GM23248 (cell line): ENCODE data around the gene FILIP1L.

ENCODE experiments used
- EZH2 ChIP-seq: fragments of 200-600 bp; sonication (generic); IDR thresholded peaks from 2 replicates; pipeline ENCODE4 v1.6.1; 2018; ENCODE audit warnings: antibody characterized with exemption, mild to moderate bottlenecking; ENCODE audit not compliant: insufficient read depth, poor library complexity, severe bottlenecking
- EZH2phosphoT487 ChIP-seq: fragments of 200-600 bp; sonication (generic); IDR thresholded peaks from 2 replicates; pipeline ENCODE4 v1.6.1; 2018; ENCODE audit warnings: antibody characterized with exemption, moderate library complexity, mild to moderate bottlenecking, low read depth; ENCODE audit not compliant: insufficient read depth

DNA sequence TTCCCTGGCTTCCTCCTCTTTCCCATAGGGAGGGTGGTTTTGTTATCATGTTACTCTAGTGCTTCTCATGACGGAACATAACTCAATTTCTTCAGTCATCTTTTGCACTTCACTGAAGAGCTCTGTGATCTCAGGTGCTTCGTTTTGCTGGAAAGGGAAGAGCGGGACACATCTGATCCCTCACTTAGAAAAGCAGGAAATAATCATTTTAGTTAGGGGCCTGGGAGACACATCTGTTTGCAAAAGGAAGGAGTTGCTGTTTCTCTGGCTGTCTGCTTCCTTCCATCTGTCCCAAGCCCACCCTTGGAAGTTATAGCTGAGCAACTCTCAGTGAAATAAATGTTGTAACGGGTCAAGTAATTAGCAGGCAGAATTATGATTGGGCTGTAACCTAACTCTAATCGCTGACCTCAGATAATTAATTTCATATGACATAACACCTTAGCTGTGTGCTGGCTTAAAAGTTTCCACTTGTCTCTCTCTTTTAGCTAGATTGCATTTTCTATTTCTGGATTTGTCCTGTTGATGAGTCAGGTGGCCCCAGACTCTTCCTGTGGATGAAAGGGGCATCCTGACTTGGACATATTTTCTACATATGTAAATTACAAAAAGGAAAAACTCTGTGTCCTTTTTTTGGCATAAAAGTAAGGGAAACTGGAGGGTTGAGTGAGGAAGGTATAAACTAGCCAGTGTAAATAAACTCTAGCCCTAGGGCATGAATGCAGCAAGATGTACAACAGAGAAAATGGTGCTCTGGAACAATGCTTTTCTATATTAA, 11.0 kb upstream of the FILIP1L start:
- TF ChIP-seq EZH2 (no peak), EZH2phosphoT487 (no peak)
